Skeletal muscle satellite cell (primary cell): ENCODE data around the gene RTN4RL1.
A peak's percentile ranks its signal among the peaks of the same experiment; 100 is the strongest.

Experiments used
- H3K27me3 ChIP-seq: 2 replicates; pipeline ENCODE4 v1.7.0; 2013; ENCODE audit warnings: low read length; ENCODE audit not compliant: control insufficient read depth, insufficient read depth
- H3K36me3 ChIP-seq: 2 replicates; pipeline ENCODE4 v1.7.0; 2013; ENCODE audit warnings: mild to moderate bottlenecking, control low read depth, low read length; ENCODE audit not compliant: insufficient read depth
- H3K4me1 ChIP-seq: 2 replicates; pipeline ENCODE4 v1.7.0; 2013; ENCODE audit warnings: low read length; ENCODE audit not compliant: control insufficient read depth, insufficient read depth
- H3K4me2 ChIP-seq: 2 replicates; pipeline ENCODE4 v1.7.0; 2013; ENCODE audit warnings: mild to moderate bottlenecking, low read length
- H3K4me3 ChIP-seq: 2 replicates; pipeline ENCODE4 v1.7.0; 2013; ENCODE audit warnings: low read length
- H3K9ac ChIP-seq: 2 replicates; pipeline ENCODE4 v1.7.0; 2013; ENCODE audit warnings: mild to moderate bottlenecking, low read depth, low read length, moderate library complexity
- H3K9me3 ChIP-seq: replicated peaks from 2 replicates; pipeline ENCODE4 v1.7.0; 2013; ENCODE audit warnings: mild to moderate bottlenecking, control low read depth, low read length

The RTN4RL1 gene

GRCh38 chr17:1958134-1958881 lies 66.8 kb downstream of the RTN4RL1 start:
- peaks cover 11% of the 10 kb centered on the region for H3K4me1 ChIP-seq
- no peaks in the 10 kb centered on the region for H3K9me3 ChIP-seq
- H3K36me3 ChIP-seq: no peaks in the 10 kb centered on the region
- no peaks in the 10 kb centered on the region for H3K27me3 ChIP-seq
- H3K4me3 ChIP-seq: no peak overlapping the region
- no peak overlapping the region for H3K9ac ChIP-seq
- H3K4me2 ChIP-seq: peak overlapping the region; percentile 3

- H3K27me3 ChIP-seq: peaks cover under 1% of the 10 kb centered on the region
- H3K9ac ChIP-seq: no peak overlapping the region
- no peaks in the 10 kb centered on the region for H3K9me3 ChIP-seq
- no peak overlapping the region for H3K4me3 ChIP-seq
- H3K36me3 ChIP-seq: no peaks in the 10 kb centered on the region
- no peak overlapping the region for H3K4me2 ChIP-seq
- H3K4me1 ChIP-seq: peaks cover 11% of the 10 kb centered on the region
These were observed 68.1 kb downstream of the RTN4RL1 start for GRCh38 chr17:1957037-1957436.

- peaks cover 11% of the 10 kb centered on the region for H3K4me1 ChIP-seq
- no peak overlapping the region for H3K4me2 ChIP-seq
- no peak overlapping the region for H3K4me3 ChIP-seq
- no peaks in the 10 kb centered on the region for H3K9me3 ChIP-seq
- H3K27me3 ChIP-seq: peaks cover 6% of the 10 kb centered on the region
- H3K36me3 ChIP-seq: no peaks in the 10 kb centered on the region
- H3K9ac ChIP-seq: no peak overlapping the region
These were observed 69.0 kb downstream of the RTN4RL1 start for GRCh38 chr17:1956134-1956533.

GRCh38 chr17:1953831-1954230 lies 71.3 kb downstream of the RTN4RL1 start:
- H3K36me3 ChIP-seq: no peaks in the 10 kb centered on the region
- H3K4me2 ChIP-seq: no peak overlapping the region
- peaks cover 9% of the 10 kb centered on the region for H3K4me1 ChIP-seq
- no peaks in the 10 kb centered on the region for H3K9me3 ChIP-seq
- no peak overlapping the region for H3K4me3 ChIP-seq
- H3K27me3 ChIP-seq: peaks cover 18% of the 10 kb centered on the region
- no peak overlapping the region for H3K9ac ChIP-seq

- H3K4me2 ChIP-seq: no peak overlapping the region
- H3K4me1 ChIP-seq: no peaks in the 10 kb centered on the region
- H3K27me3 ChIP-seq: peaks cover 18% of the 10 kb centered on the region
- H3K9ac ChIP-seq: no peak overlapping the region
- no peaks in the 10 kb centered on the region for H3K36me3 ChIP-seq
- no peaks in the 10 kb centered on the region for H3K9me3 ChIP-seq
- no peak overlapping the region for H3K4me3 ChIP-seq
These were observed 73.2 kb downstream of the RTN4RL1 start for GRCh38 chr17:1951920-1952319.

GRCh38 chr17:1949754-1950153 lies 75.4 kb downstream of the RTN4RL1 start:
- Histone ChIP-seq H3K27me3 (peaks cover 18% of the 10 kb centered on the region), H3K9ac (no peak overlapping the region), H3K9me3 (no peaks in the 10 kb centered on the region), H3K36me3 (no peaks in the 10 kb centered on the region), H3K4me2 (no peak overlapping the region), H3K4me3 (no peak overlapping the region), H3K4me1 (no peaks in the 10 kb centered on the region)

GRCh38 chr17:1948517-1948825 lies 76.7 kb downstream of the RTN4RL1 start:
- Histone ChIP-seq H3K9me3 (no peaks in the 10 kb centered on the region), H3K9ac (no peak overlapping the region), H3K27me3 (peaks cover 18% of the 10 kb centered on the region), H3K4me3 (no peak overlapping the region), H3K4me2 (no peak overlapping the region), H3K36me3 (no peaks in the 10 kb centered on the region), H3K4me1 (no peaks in the 10 kb centered on the region)

GRCh38 chr17:1947743-1948516 lies 77.2 kb downstream of the RTN4RL1 start:
- Histone ChIP-seq H3K9ac (no peak overlapping the region), H3K9me3 (no peaks in the 10 kb centered on the region)

GRCh38 chr17:1947229-1947742 lies 77.8 kb downstream of the RTN4RL1 start:
- no peaks in the 10 kb centered on the region for H3K9me3 ChIP-seq
- no peak overlapping the region for H3K9ac ChIP-seq
- no peaks in the 10 kb centered on the region for H3K36me3 ChIP-seq
- H3K4me2 ChIP-seq: no peak overlapping the region
- peaks cover 25% of the 10 kb centered on the region for H3K27me3 ChIP-seq
- H3K4me3 ChIP-seq: no peak overlapping the region
- H3K4me1 ChIP-seq: no peaks in the 10 kb centered on the region

More at GRCh38 chr17:1947743-1948516, 77.2 kb downstream of the RTN4RL1 start:
- H3K36me3 ChIP-seq: no peaks in the 10 kb centered on the region
- no peak overlapping the region for H3K4me2 ChIP-seq
- peaks cover 19% of the 10 kb centered on the region for H3K27me3 ChIP-seq
- no peaks in the 10 kb centered on the region for H3K4me1 ChIP-seq
- no peak overlapping the region for H3K4me3 ChIP-seq

GRCh38 chr17:1946021-1946932 lies 78.9 kb downstream of the RTN4RL1 start:
- no peaks in the 10 kb centered on the region for H3K36me3 ChIP-seq
- H3K27me3 ChIP-seq: peaks cover 23% of the 10 kb centered on the region
- no peak overlapping the region for H3K4me3 ChIP-seq
- H3K9me3 ChIP-seq: no peaks in the 10 kb centered on the region
- H3K4me2 ChIP-seq: no peak overlapping the region
- H3K9ac ChIP-seq: no peak overlapping the region
- H3K4me1 ChIP-seq: no peaks in the 10 kb centered on the region

- peaks cover 2% of the 10 kb centered on the region for H3K4me1 ChIP-seq
- H3K9ac ChIP-seq: no peak overlapping the region
- no peak overlapping the region for H3K4me2 ChIP-seq
- no peaks in the 10 kb centered on the region for H3K9me3 ChIP-seq
- peaks cover 29% of the 10 kb centered on the region for H3K27me3 ChIP-seq
- H3K4me3 ChIP-seq: no peak overlapping the region
- H3K36me3 ChIP-seq: no peaks in the 10 kb centered on the region
These were observed 79.5 kb downstream of the RTN4RL1 start for GRCh38 chr17:1945621-1946020.
